Astrocyte (in vitro differentiated cells and primary cell): ENCODE data around the gene MASP1.

Experiments used
- CTCF ChIP-seq: IDR thresholded peaks from 2 replicates; pipeline ENCODE4 v1.5.1; 2011; ENCODE audit warnings: low read depth, mild to moderate bottlenecking, inconsistent platforms, low read length, moderate library complexity; ENCODE audit not compliant: insufficient read depth
- EZH2 ChIP-seq: IDR thresholded peaks from 2 replicates; pipeline ENCODE4 v1.6.1; 2012; ENCODE audit warnings: mild to moderate bottlenecking, low read length, inconsistent platforms; ENCODE audit not compliant: insufficient read depth

- TF ChIP-seq CTCF (no peak), EZH2 (no peak)
Observed at GRCh38 chr3:187321766-187322165, 30.2 kb upstream of the MASP1 start.
